Prostate gland (tissue), 2 donors: Measurements from ENCODE around the gene KAZN.

ENCODE experiments used
- POLR2A ChIP-seq: fragments of 450-650 bp; IDR thresholded peaks from one replicate; pipeline ENCODE4 v1.6.1; 2016; ENCODE audit warnings: antibody characterized with exemption, mild to moderate bottlenecking
- POLR2AphosphoS5 ChIP-seq: sonication (generic); formaldehyde crosslinking; IDR thresholded peaks from one replicate; pipeline ENCODE4 v1.6.1; 2017; ENCODE audit warnings: antibody characterized with exemption
- TF ChIP-seq, protein P1 (sequence below), 4 experiments: fragments of 200-600 bp in 2 of 4; fragments of 450-650 bp in 2 of 4; sonication (generic) in 2 of 4; IDR thresholded peaks; 1 replicate in 3 of 4; 2 replicates in 1 of 4; pipeline ENCODE4 v1.5.1; 2016 to 2019; ENCODE audit warnings: antibody characterized with exemption in 4 of 4, mild to moderate bottlenecking in 2 of 4, moderate library complexity in 2 of 4

- TF ChIP-seq, protein P1, sequence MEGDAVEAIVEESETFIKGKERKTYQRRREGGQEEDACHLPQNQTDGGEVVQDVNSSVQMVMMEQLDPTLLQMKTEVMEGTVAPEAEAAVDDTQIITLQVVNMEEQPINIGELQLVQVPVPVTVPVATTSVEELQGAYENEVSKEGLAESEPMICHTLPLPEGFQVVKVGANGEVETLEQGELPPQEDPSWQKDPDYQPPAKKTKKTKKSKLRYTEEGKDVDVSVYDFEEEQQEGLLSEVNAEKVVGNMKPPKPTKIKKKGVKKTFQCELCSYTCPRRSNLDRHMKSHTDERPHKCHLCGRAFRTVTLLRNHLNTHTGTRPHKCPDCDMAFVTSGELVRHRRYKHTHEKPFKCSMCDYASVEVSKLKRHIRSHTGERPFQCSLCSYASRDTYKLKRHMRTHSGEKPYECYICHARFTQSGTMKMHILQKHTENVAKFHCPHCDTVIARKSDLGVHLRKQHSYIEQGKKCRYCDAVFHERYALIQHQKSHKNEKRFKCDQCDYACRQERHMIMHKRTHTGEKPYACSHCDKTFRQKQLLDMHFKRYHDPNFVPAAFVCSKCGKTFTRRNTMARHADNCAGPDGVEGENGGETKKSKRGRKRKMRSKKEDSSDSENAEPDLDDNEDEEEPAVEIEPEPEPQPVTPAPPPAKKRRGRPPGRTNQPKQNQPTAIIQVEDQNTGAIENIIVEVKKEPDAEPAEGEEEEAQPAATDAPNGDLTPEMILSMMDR (IDR thresholded peaks at IDR 0.05), result no peak
- no peak for TF ChIP-seq POLR2A
- no peak for TF ChIP-seq POLR2AphosphoS5
Observed at GRCh38 chr1:14666373-14666772, 67.9 kb downstream of the KAZN start.
